Measurements from ENCODE around the gene FANCG.

DNA sequence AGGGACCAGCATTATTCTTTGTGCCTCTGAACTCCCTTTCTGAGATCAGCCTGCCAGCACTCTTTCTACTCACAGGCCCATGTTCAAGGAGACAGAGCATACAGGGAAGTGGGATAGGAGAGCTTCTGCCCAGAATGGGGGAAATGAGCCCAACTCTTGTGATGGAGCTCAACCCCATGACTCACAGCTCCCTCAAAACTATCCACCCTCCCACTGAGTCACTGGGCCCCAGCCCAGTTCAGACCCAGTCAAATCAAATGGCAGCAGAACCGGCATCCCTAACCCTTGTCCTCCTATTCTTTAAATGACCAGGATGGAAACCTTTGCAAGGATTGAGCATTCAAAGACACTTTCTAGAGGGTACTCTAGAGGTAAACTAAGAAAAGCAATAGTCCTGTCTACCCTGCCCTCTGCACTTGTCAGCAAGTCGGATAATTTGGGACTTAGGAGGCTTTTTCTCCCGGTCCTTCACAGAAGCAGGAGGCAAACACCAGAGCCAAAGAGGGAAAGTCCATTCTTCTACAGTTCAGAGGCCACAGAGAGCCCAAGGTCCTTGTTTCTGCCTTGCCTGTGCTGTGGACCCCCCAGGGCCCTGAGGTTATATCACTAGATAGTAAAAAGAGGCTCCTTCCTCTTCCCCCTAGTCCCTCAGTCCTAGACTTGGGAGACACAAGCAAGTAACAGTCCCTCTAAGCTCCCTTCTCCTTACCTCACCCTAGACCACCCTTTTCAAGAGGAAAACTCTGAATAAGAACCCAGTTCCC lies 32.7 kb upstream of the FANCG start:
- TF ChIP-seq CTCF (IDR thresholded peaks at IDR 0.05): no peak
- TF ChIP-seq POLR2A (IDR thresholded peaks at IDR 0.05): no peak
